ENCODE measurements around the gene ANXA4.

The ANXA4 gene

GRCh38 chr2:69740502-69740951, 1.4 kb upstream of the ANXA4 start:
- DNase-seq (ENCODE audit: extremely low spot score) = no peak
- TF ChIP-seq SP1 (IDR thresholded peaks at IDR 0.05) (no peak), TARDBP (IDR thresholded peaks at IDR 0.05) (no peak), PKNOX1 (IDR thresholded peaks at IDR 0.05) (no peak), ELF4 (IDR thresholded peaks at IDR 0.05) (no peak), FOXK2 (IDR thresholded peaks at IDR 0.05) (no peak), FOXA1 (IDR thresholded peaks at IDR 0.05) (no peak), NFRKB (IDR thresholded peaks at IDR 0.05) (no peak), ARNT (IDR thresholded peaks at IDR 0.05) (no peak), SUZ12 (IDR thresholded peaks at IDR 0.05) (no peak), CTBP1 (IDR thresholded peaks at IDR 0.05; ENCODE audit: borderline replicate concordance) (no peak), HDGF (IDR thresholded peaks at IDR 0.05; ENCODE audit: borderline replicate concordance) (no peak), FOXM1 (IDR thresholded peaks at IDR 0.05; ENCODE audit: borderline replicate concordance) (no peak), BHLHE40 (IDR thresholded peaks at IDR 0.05; ENCODE audit: borderline replicate concordance) (no peak), LEF1 (IDR thresholded peaks at IDR 0.05; ENCODE audit: borderline replicate concordance) (no peak), L3MBTL2 (conservative IDR thresholded peaks at IDR 0.05) (no peak), ZNF384 (IDR thresholded peaks at IDR 0.05) (no peak)
- ChIA-PET POLR2A (interaction anchor here (1.0 to 2.1 kb wide), 6 partner anchors 16 to 174 kb away, joined by 3 to 6 read pairs (median 4); no protein-coding TSS in a partner anchor), CTCF (interaction anchor here (1.0 to 4.8 kb wide), 2 partner anchors 10 to 15 kb away, joined by 3 to 24 read pairs; no protein-coding TSS in a partner anchor)

- POLR2A ChIA-PET = interaction anchor here (0.6 to 2.1 kb wide), 12 partner anchors 12 to 374 kb away, joined by 3 to 6 read pairs (median 4); no protein-coding TSS in a partner anchor
- peak; percentile 61 for DNase-seq (ENCODE audit: extremely low spot score)
- TF ChIP-seq TARDBP (IDR thresholded peaks at IDR 0.05) (no peak), CTBP1 (IDR thresholded peaks at IDR 0.05; ENCODE audit: borderline replicate concordance) (no peak), ELF4 (IDR thresholded peaks at IDR 0.05) (no peak), BHLHE40 (IDR thresholded peaks at IDR 0.05; ENCODE audit: borderline replicate concordance) (no peak), HDGF (IDR thresholded peaks at IDR 0.05; ENCODE audit: borderline replicate concordance) (no peak), ARNT (IDR thresholded peaks at IDR 0.05) (no peak), NFRKB (IDR thresholded peaks at IDR 0.05) (no peak), ZNF384 (IDR thresholded peaks at IDR 0.05) (no peak), FOXM1 (IDR thresholded peaks at IDR 0.05; ENCODE audit: borderline replicate concordance) (no peak), L3MBTL2 (conservative IDR thresholded peaks at IDR 0.05) (no peak), FOXA1 (IDR thresholded peaks at IDR 0.05) (no peak), SUZ12 (IDR thresholded peaks at IDR 0.05) (no peak), SP1 (IDR thresholded peaks at IDR 0.05) (no peak), PKNOX1 (IDR thresholded peaks at IDR 0.05) (no peak), LEF1 (IDR thresholded peaks at IDR 0.05; ENCODE audit: borderline replicate concordance) (no peak), FOXK2 (IDR thresholded peaks at IDR 0.05) (no peak)
- CTCF ChIA-PET = interaction anchor here (1.0 to 4.8 kb wide), 3 partner anchors 11 to 48 kb away, joined by 3 to 24 read pairs (median 3); no protein-coding TSS in a partner anchor
These were observed 732 bp upstream of the ANXA4 start for GRCh38 chr2:69741229-69741574.

GRCh38 chr2:69742322-69742952, 503 bp downstream of the ANXA4 start:
- DNase-seq (ENCODE audit: extremely low spot score) = peak; percentile 24
- no peak for TF ChIP-seq HDGF (IDR thresholded peaks at IDR 0.05; ENCODE audit: borderline replicate concordance)
- TF ChIP-seq ARNT (IDR thresholded peaks at IDR 0.05) = no peak
- no peak for TF ChIP-seq CTBP1 (IDR thresholded peaks at IDR 0.05; ENCODE audit: borderline replicate concordance)
- TF ChIP-seq ZNF384 (IDR thresholded peaks at IDR 0.05) = no peak
- TF ChIP-seq FOXA1 (IDR thresholded peaks at IDR 0.05) = no peak
- TF ChIP-seq TARDBP (IDR thresholded peaks at IDR 0.05) = no peak
- TF ChIP-seq SP1 (IDR thresholded peaks at IDR 0.05) = no peak
- TF ChIP-seq LEF1 (IDR thresholded peaks at IDR 0.05; ENCODE audit: borderline replicate concordance) = no peak
- TF ChIP-seq FOXM1 (IDR thresholded peaks at IDR 0.05; ENCODE audit: borderline replicate concordance) = no peak
- no peak for TF ChIP-seq NFRKB (IDR thresholded peaks at IDR 0.05)
- TF ChIP-seq PKNOX1 (IDR thresholded peaks at IDR 0.05) = no peak
- no peak for TF ChIP-seq L3MBTL2 (conservative IDR thresholded peaks at IDR 0.05)
- TF ChIP-seq ELF4 (IDR thresholded peaks at IDR 0.05) = no peak
- TF ChIP-seq SUZ12 (IDR thresholded peaks at IDR 0.05) = no peak
- no peak for TF ChIP-seq BHLHE40 (IDR thresholded peaks at IDR 0.05; ENCODE audit: borderline replicate concordance)
- no peak for TF ChIP-seq FOXK2 (IDR thresholded peaks at IDR 0.05)
- POLR2A ChIA-PET = interaction anchor here (1.1 to 1.9 kb wide), 5 partner anchors 13 to 373 kb away, joined by 3 to 6 read pairs (median 4); no protein-coding TSS in a partner anchor
- CTCF ChIA-PET = interaction anchor here (0.6 to 4.8 kb wide), 2 partner anchors 17 to 175 kb away, joined by 3 to 24 read pairs; no protein-coding TSS in a partner anchor

- CTCF ChIA-PET = interaction anchor here (4.8 kb wide), 1 partner anchor 18 kb away, joined by 24 read pairs; no protein-coding TSS in a partner anchor
- TF ChIP-seq CTBP1 (IDR thresholded peaks at IDR 0.05; ENCODE audit: borderline replicate concordance) = no peak
- peak; percentile 79 for TF ChIP-seq PKNOX1 (IDR thresholded peaks at IDR 0.05)
- no peak for DNase-seq (ENCODE audit: extremely low spot score)
- POLR2A ChIA-PET = interaction anchor here (1.0 to 1.2 kb wide), 2 partner anchors 171 to 397 kb away, joined by 3 read pairs; partner anchors contain the start of gene MXD1
These were observed 1.9 kb downstream of the ANXA4 start for GRCh38 chr2:69743847-69744264.

- ChIA-PET CTCF (interaction anchor here (0.6 to 4.8 kb wide), 3 partner anchors 19 to 180 kb away, joined by 5 to 24 read pairs (median 6); no protein-coding TSS in a partner anchor), POLR2A (interaction anchor here (0.6 to 1.2 kb wide), 3 partner anchors 170 to 396 kb away, joined by 3 to 4 read pairs (median 3); partner anchors contain the start of gene MXD1)
- TF ChIP-seq ARNT (IDR thresholded peaks at IDR 0.05) (no peak), TARDBP (IDR thresholded peaks at IDR 0.05) (no peak), SP1 (IDR thresholded peaks at IDR 0.05) (no peak), HDGF (IDR thresholded peaks at IDR 0.05; ENCODE audit: borderline replicate concordance) (no peak), FOXM1 (IDR thresholded peaks at IDR 0.05; ENCODE audit: borderline replicate concordance) (no peak), L3MBTL2 (conservative IDR thresholded peaks at IDR 0.05) (no peak), FOXK2 (IDR thresholded peaks at IDR 0.05) (no peak)
- no peak for DNase-seq (ENCODE audit: extremely low spot score)
These were observed 2.5 kb downstream of the ANXA4 start for GRCh38 chr2:69744456-69744855.

Data from HEK293T (cell line).